Measurements from ENCODE around the gene SELENOM.

SELENOM gene

GRCh38 chr22:31134688-31135087 is 27.3 kb upstream of the SELENOM start:
- TF ChIP-seq CTCF (IDR thresholded peaks at IDR 0.05) = no peak
- no peak overlapping the region for H3K27ac ChIP-seq
- peaks cover 0 to 3% of the 10 kb centered on the region in 2 experiments for H3K4me1 ChIP-seq (ENCODE audit: control insufficient read depth in 1 of 2, insufficient read depth in 1 of 2, low read depth in 1 of 2, low read length in 1 of 2)
- H3K27me3 ChIP-seq = peaks cover 8% of the 10 kb centered on the region
- no peaks in the 10 kb centered on the region for H3K9me3 ChIP-seq
- H3K36me3 ChIP-seq = no peaks in the 10 kb centered on the region
- no peak overlapping the region for H3K4me3 ChIP-seq (ENCODE audit: low read depth in 1 of 2, low read length in 1 of 2)

- H3K9me3 ChIP-seq = no peaks in the 10 kb centered on the region
- H3K4me1 ChIP-seq (ENCODE audit: control insufficient read depth in 1 of 2, insufficient read depth in 1 of 2, low read depth in 1 of 2, low read length in 1 of 2) = peaks cover 0 to 3% of the 10 kb centered on the region in 2 experiments
- no peak overlapping the region for H3K27ac ChIP-seq
- no peaks in the 10 kb centered on the region for H3K36me3 ChIP-seq
- no peak overlapping the region for H3K4me3 ChIP-seq (ENCODE audit: low read depth in 1 of 2, low read length in 1 of 2)
- TF ChIP-seq CTCF (IDR thresholded peaks at IDR 0.05) = no peak
- peaks cover under 1% of the 10 kb centered on the region for H3K27me3 ChIP-seq
These were observed 26.5 kb upstream of the SELENOM start for GRCh38 chr22:31133911-31134310.

DNA sequence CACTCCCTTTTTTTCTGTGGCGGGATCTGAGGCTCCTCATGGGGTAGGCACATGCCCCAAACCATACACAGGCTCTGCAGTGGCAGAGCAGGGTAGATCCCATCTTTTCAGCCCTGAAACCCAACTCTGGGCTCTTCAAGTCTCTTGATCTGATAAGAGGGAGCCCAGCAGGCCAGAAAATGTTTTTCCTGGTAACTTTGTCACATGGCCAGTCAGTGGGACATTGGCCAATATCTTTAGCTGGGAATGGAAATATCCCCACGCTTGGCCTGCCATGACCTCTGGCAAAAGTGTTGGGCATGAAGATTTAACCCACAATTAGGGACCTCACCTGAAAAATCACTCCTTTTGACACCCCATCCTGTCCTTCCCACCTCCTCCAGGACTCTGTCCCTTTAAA is 23.5 kb upstream of the SELENOM start:
- no peaks in the 10 kb centered on the region for H3K36me3 ChIP-seq
- H3K27me3 ChIP-seq = peaks cover 6% of the 10 kb centered on the region
- no peak for TF ChIP-seq CTCF (IDR thresholded peaks at IDR 0.05)
- no peak overlapping the region for H3K4me3 ChIP-seq (ENCODE audit: low read depth in 1 of 2, low read length in 1 of 2)
- no peak overlapping the region for H3K27ac ChIP-seq
- H3K4me1 ChIP-seq (ENCODE audit: control insufficient read depth in 1 of 2, insufficient read depth in 1 of 2, low read depth in 1 of 2, low read length in 1 of 2) = no peaks in the 10 kb centered on the region
- no peaks in the 10 kb centered on the region for H3K9me3 ChIP-seq

DNA sequence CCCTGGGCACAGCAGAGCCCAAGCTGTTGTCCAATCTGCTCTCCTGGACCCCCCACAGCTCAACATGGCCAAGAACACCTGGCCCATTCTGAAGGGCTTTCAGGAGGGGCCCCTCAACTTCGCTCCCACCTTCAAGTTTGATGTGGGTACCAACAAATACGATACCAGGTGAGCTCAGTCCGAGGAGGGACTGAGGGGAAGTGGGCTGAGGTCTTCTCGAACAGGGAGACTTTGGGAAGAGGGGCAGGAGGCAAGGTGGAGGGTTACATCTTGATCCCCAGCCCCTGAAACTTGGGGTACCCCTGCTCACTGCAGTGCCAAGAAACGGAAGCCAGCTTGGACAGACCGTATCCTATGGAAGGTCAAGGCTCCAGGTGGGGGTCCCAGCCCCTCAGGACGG is 20.8 kb upstream of the SELENOM start:
- Histone ChIP-seq H3K36me3 (no peaks in the 10 kb centered on the region), H3K9me3 (no peaks in the 10 kb centered on the region), H3K4me1 (ENCODE audit: control insufficient read depth in 1 of 2, insufficient read depth in 1 of 2, low read depth in 1 of 2, low read length in 1 of 2) (no peaks in the 10 kb centered on the region), H3K27me3 (peaks cover 6% of the 10 kb centered on the region), H3K4me3 (ENCODE audit: low read depth in 1 of 2, low read length in 1 of 2) (no peak overlapping the region), H3K27ac (no peak overlapping the region)
- no peak for TF ChIP-seq CTCF (IDR thresholded peaks at IDR 0.05)

GRCh38 chr22:31127181-31127772 is 19.9 kb upstream of the SELENOM start:
- H3K27ac ChIP-seq = no peak overlapping the region
- H3K36me3 ChIP-seq = no peaks in the 10 kb centered on the region
- H3K4me3 ChIP-seq (ENCODE audit: low read depth in 1 of 2, low read length in 1 of 2) = no peak overlapping the region
- peaks cover 6% of the 10 kb centered on the region for H3K27me3 ChIP-seq
- no peaks in the 10 kb centered on the region for H3K9me3 ChIP-seq
- no peak for TF ChIP-seq CTCF (IDR thresholded peaks at IDR 0.05)
- H3K4me1 ChIP-seq (ENCODE audit: control insufficient read depth in 1 of 2, insufficient read depth in 1 of 2, low read depth in 1 of 2, low read length in 1 of 2) = no peaks in the 10 kb centered on the region

DNA sequence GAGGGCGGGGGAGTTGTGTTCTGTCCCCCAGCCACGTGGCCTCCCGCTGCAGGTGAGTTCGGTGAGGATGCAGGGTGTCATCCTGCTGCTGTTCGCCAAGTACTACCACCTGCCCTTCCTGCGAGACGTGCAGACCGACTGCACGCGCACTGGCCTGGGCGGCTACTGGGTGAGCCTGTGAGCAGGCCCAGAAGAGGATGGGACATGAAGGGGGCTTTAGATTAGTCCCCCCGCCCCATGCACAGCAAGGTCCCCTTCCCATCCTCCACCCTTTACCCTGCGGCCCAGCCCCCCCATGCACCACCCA is 19.5 kb upstream of the SELENOM start:
- no peak for TF ChIP-seq CTCF (IDR thresholded peaks at IDR 0.05)
- no peaks in the 10 kb centered on the region for H3K4me1 ChIP-seq (ENCODE audit: control insufficient read depth in 1 of 2, insufficient read depth in 1 of 2, low read depth in 1 of 2, low read length in 1 of 2)
- H3K9me3 ChIP-seq = no peaks in the 10 kb centered on the region
- peaks cover 6% of the 10 kb centered on the region for H3K27me3 ChIP-seq
- H3K36me3 ChIP-seq = no peaks in the 10 kb centered on the region
- no peak overlapping the region for H3K27ac ChIP-seq
- no peak overlapping the region for H3K4me3 ChIP-seq (ENCODE audit: low read depth in 1 of 2, low read length in 1 of 2)

Data from neutrophil (primary cell).